NCI-H1930 (cell line): ENCODE data around the gene DMD.
"Not testable (repeated sequence)": the region's sequence is repeated elsewhere in the genome, so short reads cannot be mapped to it uniquely, and the experiment has no call there.

ENCODE experiments used
- DNase-seq, 2 experiments: peaks; one replicate each; lab custom pipeline; 2025; lab: John Stamatoyannopoulos, UW

Gene DMD

DNA sequence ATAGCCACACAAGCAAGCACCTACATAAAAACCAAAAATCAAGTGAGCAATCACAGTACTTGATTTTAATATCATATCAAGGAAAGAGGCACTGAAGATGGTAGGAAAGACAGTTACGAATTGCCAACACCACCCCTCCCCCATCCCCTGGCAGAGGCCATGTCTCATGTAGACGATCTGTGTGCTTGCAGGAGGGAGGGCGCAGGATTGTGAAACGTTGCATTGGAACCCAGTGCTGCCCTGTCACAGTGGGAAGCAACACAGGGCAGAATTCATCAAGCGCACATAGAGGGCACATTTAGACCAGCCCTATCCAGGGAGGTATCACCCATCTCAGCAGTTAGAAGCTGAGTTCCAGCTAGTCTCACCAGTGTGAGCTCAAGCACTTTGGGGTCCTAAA is 359.8 kb downstream of the DMD start:
- no peak for DNase-seq

DNA sequence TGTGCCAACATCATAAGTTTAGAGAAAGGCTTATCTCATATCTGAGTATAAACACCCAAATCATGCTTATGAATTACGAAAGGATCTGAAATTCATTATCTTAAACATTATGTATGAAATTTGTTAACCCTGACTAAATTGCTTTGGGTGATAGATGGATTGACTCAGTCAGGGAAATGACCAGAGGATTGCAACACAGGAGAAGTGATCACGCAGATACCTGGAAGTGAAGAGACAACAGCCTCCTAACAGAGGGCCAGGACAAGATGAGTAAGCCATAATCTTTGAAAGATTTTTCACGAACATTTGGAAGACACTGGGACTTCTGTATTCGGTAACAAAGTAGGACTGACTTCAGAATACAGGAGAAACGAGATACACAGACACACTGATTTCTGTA is 363.4 kb downstream of the DMD start:
- no peak for DNase-seq

GRCh38 chrX:32842053-32842452 is 369.3 kb downstream of the DMD start:
- DNase-seq = no peak

GRCh38 chrX:32839781-32840180 is 371.6 kb downstream of the DMD start:
- no peak for DNase-seq

DNA sequence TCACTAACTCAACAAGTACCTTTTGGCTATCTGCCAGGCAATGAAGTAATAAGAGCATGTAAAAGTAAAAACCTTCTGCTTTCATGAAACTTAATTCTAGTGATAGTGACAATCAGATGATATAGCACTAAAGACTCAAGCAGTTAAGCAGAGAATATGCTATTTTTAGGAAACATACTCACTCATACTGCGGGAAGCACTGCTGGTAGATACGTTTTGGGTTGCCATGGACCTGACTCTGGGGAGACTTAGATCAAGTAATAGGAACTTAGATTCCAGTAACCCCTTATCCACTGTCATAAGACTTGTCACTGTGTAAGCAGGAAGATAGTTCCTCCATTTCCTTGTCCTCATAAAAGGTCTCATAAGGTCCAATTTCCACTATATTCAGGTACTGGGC is 386.3 kb downstream of the DMD start:
- DNase-seq = no peak

- no peak for DNase-seq
Observed at GRCh38 chrX:32804034-32804433, 407.3 kb downstream of the DMD start.

DNA sequence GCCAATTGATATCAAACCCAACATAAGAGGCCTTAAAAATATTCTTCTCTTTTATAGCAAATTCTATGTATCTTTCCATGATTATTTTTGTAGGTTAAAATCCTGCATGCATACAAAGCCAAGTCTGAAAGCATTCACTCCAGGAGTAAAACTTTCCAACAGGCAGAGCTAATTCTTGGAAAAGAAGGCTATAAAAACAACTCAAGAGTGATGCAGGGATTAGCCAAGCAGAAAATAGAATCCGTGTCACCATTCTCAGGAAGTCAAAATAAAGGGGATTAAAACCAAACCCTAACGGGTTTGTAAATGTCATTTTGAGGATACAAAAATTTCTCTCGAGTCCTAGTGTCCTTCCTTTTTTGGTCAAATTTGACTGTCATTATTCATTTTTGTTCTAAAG is 412.4 kb downstream of the DMD start:
- DNase-seq = no peak

DNA sequence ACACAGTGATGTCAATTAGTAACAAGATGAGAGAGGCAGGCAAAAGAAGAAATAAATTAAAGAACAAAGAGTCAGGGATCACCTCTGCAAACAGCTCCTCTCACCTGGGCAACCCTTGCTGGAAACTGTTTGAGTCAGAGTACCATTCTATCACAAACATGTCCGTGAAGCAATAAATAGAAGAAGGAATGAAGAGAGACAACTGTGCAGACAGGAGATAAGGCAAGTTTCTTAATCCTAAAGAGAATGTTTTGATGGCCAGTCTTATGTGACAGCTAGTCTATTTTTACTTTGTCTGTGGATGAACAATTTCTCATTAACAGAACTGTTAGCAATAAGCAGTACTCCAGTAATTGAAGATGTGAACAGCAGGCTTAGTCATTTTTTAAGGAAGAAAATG is 422.4 kb downstream of the DMD start:
- DNase-seq = no peak

DNA sequence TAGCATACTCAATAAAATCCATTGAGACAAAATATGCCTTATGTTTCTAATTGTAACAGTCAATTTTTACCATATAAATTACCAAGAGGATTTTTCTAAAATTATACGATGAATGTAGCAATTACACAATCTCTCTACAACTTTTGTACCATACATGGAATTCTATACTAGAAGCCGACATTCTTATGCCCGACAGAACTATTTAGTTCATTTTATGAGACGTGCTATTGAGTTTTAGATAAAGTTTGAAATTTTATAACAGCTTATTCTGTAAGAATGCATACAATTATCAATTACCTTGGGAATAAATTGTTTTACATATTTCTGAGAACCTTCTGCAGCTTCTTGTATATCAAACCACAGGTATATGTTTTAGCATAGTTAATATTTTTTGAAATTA is 431.2 kb downstream of the DMD start:
- no peak for DNase-seq

DNA sequence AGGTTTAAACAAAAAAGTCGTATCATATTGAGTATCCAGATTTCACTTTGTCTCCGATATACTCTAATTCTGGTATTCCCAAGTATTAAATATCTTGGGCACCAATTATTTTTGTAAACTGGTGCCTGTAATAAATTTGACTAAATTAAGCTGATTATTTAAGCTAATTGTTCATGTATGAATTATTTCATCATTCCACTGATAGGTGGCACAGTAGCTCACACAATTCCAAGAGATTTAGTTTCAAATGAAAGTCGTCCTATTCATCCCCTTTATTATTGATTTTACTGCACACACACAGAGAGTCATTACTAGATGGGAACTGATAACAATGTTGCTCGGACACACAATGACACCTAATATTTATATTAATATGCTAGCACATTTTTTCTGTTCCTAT is 432.4 kb downstream of the DMD start:
- DNase-seq = no peak

- DNase-seq = no peak
Observed at GRCh38 chrX:32774966-32775365, 436.4 kb downstream of the DMD start.

DNA sequence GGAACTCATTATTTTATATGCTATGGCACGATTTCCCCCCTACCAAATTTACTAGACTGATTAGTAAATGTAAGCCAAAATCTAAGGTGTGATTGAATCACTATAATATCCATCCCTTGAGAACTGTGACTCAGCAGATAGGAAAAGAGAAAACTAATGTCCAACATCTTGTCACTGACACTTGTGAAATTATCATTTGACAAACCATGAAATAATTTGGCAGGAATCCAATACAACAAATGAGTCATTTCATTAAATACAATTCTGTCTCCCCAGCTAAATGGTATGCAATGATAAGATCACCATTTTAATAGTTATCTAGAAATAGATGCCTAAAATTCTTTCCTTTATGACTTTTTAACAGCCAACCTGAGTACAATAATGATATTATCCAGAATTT is 462.3 kb downstream of the DMD start:
- no peak for DNase-seq

- DNase-seq = no peak
Observed at GRCh38 chrX:32745323-32745722, 466.0 kb downstream of the DMD start.

DNA sequence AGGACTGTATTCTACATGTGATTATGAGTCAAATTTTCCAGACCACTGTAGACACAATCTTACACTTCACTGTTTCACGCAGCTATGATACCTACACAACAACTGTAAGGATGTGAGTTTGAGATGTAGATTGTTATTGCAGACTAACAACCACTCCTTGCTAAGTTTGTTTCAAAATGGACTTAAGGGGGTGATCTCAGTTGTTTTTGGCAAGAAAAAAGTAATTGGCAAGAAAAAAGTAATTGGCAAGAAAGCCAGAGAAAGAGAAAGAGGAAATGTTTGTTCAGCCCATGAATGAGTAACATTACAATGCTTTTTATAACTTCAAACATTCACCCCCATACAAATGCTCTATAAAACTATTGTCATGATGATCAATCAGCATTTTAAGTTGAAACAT is 466.4 kb downstream of the DMD start:
- DNase-seq = no peak

GRCh38 chrX:32741910-32742309 is 469.4 kb downstream of the DMD start:
- DNase-seq = no peak

DNA sequence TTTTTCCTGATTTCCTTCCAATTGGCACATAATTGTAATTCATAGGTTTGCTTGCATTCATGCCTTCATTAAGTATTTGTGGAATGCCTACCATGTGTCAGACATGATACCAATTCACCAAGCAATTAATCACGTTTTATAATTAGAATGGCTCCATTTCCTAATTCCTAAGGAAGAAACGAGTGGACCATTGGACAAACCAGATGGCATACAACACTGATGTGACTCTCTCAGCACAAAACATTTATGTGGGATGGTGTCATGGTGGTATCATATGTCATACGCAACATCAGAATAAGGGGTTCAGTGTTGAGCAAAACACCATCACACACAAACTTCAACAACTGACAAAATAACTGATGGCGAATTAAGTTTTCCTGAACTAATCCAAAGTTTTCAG is 502.8 kb downstream of the DMD start:
- DNase-seq = no peak

DNA sequence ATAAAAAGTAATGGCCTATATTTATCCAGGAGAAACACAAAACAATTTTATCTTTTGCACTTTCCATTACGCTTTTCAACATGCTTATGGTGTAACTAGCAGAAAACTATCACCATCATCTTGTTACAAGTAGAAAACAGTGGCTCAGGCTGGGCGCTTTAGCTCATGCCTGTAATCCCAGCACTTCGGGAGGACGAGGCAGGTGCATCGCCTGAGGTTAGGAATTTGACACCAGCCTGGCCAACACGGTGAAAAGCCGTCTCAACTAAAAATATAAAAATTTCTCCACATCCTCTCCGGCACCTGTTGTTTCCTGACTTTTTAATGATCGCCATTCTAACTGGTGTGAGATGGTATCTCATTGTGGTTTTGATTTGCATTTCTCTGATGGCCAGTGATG is 506.0 kb downstream of the DMD start:
- DNase-seq = not testable (repeated sequence)

DNA sequence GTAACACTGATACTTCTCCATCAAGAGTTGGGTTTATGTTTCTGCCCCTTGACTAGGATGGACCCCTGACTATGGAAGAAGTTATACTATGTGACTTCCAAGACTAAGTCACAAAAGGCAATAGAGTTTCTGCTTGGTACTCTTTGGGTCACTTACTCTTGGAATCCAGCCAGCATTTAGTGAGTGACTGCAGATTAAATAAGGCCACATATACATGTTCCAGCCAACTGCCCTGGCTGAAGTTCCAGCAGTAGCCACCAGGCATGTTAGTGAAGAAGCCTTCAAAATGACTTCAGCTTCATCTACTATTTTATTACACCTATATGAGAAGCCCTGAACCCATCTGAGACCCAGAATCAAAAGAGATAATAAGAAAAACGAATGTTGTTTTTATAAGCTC is 524.0 kb downstream of the DMD start:
- no peak for DNase-seq

DNA sequence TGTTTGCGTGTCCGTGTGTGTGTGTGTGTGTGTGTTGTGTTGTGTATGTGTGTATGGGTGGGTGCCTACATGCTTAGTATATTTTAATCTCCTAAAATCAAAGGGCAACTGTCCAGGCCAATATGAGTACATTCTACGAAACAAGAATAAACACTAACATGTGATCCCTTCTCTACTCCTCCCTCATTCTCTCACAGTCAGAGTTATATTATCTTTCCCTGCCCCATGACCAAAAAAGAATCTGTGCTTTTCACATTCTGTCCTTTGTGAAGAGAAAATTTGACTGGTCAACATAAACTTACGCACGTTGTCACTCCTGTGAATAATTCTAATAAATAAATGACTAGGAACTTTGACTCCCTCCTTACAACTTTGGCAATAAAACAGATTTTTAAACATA is 532.9 kb downstream of the DMD start:
- no peak for DNase-seq

- DNase-seq = no peak
Observed at GRCh38 chrX:32673193-32673592, 538.2 kb downstream of the DMD start.

- no peak for DNase-seq
Observed at GRCh38 chrX:32662516-32662915, 548.8 kb downstream of the DMD start.

DNA sequence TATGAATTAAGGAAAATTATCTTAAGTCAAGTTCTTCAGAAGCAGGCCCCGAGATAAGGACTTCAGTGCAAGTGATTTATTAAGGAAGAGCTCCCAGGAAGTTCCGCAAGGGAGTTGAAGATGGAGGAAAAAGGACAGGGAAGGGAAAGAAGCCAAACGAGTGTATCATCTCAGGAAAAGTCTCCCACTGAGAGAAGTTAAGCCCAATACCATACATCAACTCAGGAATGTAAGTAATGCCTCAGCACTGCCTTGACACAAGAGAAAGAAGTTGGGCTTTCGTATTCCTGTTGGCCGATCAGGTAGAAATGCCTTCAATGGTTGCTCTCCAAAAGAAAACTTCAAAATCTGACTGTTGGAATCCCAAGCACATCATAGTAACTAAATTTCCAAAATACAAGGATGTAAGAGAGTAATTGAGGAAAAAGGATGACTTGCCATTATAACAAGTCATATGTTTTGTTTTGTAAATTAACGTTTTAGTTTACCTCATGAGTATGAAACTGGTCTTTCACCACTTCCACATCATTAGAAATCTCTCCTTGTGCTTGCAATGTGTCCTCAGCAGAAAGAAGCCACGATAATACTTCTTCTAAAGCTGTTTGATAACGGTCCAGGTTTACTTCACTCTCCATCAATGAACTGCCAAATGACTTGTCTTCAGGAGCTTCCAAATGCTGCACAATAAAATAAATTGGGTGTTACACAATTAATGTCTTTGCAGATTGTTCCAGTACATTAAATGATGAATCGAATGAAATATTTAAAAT is 566.7 kb downstream of the DMD start:
- no peak for DNase-seq

GRCh38 chrX:32642283-32642682 is 569.1 kb downstream of the DMD start:
- DNase-seq = no peak

GRCh38 chrX:32618154-32618553 is 593.2 kb downstream of the DMD start:
- no peak for DNase-seq

DNA sequence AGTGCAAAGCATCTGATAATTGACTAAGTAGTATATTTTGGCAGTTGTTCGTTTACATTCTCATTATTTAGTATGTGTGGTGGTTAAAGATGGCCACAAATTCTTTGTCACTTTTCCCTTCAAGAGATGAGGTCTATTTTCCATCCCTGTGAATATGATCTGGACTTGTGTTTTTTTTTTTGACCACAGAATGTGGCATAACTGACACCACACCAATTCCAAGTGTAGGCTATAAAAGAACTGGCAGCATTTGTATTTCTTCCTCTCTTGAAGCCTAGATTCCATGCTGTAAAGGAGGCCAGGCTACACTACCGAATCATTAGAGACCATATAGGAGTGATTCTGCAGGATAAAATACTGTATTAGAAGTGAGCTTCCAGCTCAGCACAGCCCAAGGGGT is 596.6 kb downstream of the DMD start:
- DNase-seq = no peak
